ENCODE results near the gene PRG2.
"Not testable (repeated sequence)": the region's sequence is repeated elsewhere in the genome, so short reads cannot be mapped to it uniquely, and the experiment has no call there.

PRG2 gene

DNA sequence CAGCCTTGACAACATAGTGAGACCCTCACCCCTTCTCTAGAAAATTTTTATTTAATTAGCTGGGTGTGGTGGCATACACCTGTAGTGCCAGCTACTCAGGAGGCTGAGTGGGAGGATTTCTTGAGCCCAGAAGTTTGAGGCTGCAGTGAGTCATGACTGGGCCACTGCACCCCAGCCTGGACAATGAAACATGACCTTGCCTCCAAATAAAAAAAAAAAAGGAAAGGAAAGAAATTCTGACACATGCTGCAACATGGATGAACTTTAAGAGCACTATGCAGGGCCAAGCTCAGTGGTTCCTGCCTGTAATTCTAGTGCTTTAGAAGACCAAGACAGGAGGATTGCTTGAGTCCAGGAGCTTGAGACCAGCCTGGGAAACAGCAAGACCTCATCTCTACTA, 27.7 kb upstream of the PRG2 start:
- DNase-seq = no peak

DNA sequence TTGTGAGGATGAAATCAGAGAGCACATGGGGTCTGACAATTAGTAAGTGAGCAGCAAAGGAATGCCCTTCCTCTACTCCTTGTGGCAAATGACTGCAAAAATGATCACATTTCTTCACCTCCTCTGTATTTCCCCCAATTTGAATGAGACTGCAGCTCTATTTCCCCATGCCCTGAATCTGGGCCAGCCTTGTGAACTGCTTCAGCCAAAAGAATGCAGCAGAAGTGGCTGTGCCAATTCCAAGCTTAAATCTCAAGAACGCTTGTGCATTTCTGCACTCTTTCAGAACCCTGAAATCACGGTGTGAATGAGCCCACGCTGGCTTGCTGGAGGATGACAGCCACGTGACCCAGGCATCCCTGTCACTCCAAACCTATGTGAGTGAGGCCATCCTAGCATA, 26.6 kb upstream of the PRG2 start:
- no peak for DNase-seq

DNA sequence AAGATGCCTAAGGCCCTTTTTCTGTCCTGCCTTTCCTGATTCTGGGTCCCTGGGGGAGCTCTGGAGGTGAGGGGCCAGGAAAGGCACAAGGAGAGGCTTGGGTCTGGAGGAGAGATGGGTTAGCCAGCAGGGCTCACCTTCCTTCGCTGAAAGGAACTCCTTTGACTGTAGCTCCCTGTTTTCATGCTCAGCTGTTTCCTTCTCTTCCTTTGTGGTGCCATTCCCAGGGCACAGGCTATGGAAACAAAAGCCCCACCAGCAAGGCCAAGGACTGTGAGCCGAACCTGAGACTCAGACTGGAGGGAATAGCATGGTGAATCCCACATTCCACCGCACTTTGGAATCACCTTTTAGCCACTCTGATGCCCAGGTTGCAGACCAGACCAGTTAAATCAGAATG, 26.0 kb upstream of the PRG2 start:
- DNase-seq = no peak

DNA sequence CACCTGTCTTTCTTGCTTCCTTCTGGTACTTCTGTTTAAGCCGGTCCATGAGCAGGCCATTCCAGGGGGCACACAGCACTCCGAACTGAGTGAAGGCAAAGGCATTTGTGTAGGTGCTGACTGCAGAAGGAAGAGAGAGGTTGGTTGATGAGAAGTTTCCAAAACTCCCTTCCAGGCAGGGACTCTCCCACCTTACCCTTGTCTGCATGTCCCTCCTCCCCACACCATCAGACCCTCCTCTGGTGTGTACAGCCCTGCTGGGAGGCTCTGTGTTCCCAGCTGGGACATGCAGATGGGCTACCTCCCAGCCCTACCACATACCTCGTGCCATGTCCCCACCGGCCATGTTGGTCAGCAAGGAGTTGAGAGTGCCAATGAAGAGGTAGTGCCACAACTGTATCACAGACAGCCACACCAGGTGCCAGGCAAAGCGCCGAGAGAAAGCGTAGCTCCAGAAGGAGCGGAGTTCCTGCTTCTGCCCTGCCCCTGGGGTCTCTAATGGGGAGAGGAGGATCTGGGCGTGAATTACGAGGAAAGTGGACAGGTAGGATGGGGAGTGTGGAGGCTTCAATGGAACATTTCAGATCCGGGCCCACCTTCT, 24.3 kb upstream of the PRG2 start:
- DNase-seq = no peak

DNA sequence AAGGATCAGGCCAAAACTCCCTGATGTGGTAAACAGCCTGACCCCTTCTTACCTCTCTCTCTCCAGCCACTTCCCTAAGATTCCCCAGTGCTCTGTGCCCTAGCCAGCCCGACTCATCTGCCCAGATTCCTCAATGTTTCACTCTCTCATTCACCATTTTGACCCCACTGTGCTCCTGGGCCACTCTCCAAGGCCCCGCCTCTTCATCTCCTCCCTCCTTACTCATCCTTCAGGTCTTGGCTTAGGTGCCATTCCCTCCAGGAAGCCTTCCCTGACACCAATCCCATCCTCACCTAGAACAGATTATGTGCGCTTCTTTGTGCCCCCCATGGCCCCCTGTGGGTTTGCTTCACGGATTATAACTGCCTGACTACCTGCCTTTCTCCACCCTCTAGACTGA, 23.2 kb upstream of the PRG2 start:
- DNase-seq = no peak

DNA sequence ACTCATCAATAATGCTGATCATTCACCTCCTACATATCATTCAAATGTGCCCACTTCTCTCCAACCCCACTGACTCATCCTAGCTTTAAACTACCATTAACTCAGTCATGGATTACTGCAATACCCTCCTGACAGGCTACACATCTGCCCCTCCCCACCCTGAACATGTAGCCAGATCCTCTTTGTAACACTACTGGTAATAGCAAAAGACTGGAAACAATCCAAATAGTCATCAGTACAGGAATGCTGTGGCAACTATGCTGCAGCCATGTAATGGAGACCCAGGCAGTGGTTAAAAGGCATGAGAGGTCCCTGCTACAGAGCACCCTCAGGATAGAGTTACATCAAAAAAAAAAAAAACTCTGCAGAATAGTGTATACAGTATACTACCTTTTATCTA, 19.8 kb upstream of the PRG2 start:
- no peak for DNase-seq

DNA sequence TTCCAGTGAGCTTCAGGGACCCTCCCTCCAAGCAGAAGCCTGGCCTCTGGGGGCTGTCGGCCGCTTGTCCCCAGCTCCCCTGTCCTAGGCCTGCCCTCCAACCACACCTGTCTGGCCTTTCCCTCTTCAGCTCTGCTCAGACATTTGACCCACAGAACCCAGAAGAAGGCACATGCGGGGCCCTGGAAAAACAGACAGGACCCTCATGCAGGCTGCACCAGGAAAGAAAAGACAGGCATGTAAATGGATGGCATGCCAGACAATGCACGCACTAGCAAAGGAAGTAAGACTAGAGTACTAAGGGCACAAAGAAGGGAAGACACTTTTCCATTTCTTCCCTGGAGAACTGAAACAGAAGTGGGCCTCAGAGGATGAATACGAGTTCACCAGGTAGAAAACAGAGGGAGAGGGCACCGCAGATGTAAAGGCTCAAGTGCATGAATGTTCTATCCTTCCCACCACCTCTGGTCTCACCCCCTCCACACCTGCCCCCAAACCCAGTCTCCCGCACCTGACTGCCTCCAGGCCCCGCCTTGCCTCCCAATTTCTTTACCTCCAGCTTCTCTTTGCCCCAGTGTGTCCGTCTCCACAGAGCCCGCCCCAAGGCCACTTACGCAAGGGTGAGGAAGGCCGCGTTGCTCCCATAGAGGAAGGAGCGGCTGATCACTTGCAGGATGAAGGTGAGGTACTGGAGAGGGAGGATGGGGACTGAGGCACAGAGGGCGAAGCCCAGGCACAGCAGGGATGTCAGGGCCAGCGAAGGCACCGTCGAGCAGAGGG, 19.1 kb upstream of the PRG2 start:
- DNase-seq = no peak

DNA sequence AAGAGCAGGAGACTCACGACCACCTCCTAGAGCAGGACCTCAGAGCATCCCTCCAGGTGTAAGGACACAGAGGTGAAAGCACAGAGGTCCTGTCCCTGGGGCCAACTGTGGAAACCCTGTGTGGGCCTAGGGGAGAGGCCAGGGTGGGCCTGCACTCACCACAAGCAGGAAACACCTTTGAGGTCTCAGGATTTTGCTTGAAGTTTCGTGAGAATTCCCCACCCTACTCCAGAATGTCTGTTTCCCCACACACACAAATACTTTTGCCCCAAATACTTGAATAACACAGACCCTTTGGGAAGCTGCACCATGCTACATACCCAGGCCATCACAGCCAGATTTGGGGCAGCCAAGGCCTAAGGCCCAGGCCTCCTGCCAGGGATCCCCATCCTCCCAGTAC, 18.3 kb upstream of the PRG2 start:
- DNase-seq = no peak

DNA sequence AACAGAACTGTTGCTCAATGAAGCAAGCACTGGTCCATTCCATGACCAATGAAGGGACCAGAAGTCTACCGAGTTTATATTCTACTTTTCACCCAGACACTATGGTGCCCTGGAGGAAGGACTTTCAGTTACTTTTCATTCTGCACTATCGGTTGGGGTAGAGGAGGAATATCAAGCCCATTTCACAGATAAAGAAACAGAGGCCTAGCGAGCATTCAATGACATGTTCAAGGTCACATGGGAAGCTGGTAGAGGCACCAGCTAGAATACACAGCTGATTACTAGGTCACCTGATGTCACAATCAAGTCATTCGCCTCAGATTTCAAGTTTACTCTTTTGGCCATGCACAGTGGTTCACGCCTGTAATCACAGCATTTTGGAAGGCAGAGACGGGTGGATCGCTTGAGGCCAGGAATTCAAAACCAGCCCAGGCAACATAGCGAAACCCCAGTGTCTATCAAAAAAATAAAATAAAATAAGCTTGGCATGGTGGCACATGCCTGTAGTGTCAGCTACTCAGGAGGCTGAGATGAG, 17.6 kb upstream of the PRG2 start:
- DNase-seq = no peak

DNA sequence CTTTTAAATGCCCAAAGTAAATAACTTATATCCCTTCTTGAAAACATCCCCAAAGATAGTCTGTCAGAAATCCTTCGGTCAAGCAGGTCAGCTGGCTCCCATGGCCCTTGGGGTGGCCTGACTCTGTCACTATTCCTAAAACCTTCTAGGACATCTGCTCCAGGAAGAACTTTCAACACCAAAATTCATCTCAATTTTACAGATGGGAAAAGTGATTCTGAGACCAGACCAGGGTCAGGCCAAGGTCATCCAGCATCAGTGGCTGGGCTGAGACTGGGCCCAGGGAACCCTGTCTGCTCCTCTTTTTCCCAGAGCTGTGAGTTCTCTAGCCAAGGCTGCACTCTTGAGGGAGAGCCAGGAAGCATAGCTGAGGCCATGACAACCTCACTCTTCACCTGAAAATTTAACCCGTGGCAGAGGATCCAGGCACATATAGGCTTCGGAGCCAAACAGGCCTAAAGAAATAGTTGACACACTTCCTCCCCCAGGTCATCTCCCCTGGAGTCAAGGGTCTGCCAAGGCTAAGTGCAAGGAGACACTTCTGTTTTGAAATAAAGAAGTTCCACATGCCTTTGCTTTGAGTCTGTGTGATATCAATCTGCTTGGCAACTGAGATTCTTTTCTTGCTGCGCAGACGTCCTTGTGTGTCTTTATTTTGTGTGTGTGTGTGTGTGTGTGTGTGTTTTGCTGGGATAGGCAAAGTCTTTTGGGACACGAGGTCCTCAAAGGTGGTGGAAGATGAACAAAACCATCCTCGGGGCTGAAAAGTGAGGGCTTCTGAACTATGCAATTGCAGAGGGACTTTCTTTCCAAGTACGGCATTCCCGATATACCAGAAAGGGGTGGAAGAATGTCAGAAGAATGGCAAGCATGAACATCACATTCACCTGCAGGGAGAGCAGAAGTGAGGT, 16.8 kb upstream of the PRG2 start:
- no peak for DNase-seq

DNA sequence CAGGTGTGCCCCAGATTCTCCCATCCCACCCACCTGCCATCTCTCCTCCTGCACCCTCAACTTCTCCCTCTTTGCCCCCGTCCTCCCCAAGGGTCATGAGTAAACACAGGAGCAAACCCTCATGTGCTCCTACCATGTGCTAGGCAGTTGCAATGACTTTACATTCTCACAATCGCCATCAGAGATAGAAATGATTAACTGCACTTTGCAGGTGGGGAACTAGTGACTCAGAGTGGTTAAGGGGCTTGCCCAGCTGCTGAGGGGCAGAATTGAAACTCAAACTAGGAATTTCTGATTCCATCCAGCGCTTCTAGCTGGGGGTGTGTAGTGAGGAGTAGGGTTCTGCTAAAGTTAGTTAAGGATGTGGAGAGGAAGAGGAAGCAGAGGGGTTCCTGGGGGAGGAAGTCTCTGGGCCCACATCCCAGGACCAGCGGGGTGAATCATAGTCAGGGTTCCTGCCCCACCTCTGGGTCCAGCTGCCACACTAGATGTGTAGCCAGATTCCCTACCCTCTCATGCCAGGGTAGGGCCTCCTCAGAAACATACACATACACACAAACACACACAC, 16.0 kb upstream of the PRG2 start:
- no peak for DNase-seq

DNA sequence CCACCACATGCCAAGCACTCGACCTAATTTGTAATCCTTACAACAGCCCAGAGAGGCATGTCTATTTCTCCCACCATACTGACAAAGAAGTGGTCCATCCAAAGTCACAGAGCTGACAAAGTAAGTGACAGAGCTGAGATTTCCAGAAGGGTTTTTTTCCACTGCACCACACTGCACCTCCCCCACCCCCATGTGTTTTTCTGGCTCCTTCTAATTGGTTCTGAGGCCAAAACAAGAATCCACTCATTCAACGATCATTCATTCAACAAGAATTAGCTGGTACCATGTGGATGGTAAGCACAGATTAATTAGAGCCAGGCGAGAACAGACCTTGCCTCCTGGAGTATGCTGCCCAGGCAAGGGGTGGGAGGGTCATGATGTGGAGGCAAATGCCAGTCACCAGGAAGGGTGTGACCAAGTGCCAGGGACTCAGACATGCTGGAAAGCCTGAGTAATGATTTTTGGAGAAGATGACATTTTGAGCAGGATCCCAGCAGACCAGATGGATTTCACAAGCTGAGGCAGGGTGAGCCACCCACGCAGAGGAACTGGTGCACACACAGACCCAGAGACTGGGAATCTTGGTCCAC, 14.9 kb upstream of the PRG2 start:
- DNase-seq = no peak

DNA sequence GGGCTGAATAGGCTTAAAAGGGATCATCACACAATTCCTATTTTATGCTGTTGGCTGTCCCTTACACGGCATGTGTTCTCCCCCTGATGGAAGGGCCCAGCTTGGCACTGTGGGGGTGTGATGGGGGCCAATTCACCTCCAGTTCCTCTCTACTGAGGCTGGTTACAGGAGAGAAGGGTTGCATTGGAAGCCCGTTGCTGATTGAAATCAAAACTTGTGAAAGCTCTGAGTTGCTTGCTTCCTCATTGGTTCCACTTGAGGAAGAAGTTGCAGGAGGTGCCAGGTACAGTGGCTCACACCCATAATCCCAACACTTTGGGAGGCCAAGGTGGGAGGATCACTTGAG, 13.3 kb upstream of the PRG2 start:
- no peak for DNase-seq

DNA sequence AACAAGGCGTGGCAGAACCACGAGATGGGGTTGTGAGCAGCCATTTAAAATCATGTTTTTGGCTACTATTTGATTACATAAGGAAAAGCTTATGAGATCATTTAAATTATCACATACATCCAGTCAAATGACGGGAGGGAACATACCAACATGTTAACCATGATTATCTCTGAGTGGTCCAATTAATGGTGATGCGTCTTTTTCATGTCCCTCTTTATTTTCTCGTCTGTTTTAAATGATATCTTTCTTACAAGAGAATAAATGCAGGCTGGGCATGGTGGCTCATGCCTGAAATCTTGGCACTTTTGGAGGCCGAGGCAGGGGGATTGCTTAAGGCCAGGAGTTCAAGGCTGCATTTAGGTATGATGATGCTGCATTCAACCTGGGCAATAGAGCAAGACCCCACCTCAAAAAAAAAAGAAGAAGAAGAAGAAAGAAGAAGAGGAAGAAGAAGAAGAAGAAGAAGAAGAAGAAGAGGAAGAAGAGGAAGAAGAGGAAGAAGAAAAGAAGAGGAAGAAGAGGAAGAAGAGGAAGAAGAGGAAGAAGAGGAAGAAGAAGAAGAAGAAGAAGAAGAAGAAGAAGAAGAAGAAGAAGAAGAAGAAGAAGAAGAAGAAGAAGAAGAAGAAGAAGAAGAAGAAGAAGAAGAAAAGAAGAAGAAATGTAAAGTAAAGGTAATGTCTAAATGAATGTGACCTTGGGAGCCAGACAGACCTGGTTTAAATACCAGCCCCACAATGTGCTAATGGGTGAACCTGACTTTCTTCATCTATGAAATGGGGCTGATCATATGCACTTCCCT, 12.8 kb upstream of the PRG2 start:
- not testable (repeated sequence) for DNase-seq

DNA sequence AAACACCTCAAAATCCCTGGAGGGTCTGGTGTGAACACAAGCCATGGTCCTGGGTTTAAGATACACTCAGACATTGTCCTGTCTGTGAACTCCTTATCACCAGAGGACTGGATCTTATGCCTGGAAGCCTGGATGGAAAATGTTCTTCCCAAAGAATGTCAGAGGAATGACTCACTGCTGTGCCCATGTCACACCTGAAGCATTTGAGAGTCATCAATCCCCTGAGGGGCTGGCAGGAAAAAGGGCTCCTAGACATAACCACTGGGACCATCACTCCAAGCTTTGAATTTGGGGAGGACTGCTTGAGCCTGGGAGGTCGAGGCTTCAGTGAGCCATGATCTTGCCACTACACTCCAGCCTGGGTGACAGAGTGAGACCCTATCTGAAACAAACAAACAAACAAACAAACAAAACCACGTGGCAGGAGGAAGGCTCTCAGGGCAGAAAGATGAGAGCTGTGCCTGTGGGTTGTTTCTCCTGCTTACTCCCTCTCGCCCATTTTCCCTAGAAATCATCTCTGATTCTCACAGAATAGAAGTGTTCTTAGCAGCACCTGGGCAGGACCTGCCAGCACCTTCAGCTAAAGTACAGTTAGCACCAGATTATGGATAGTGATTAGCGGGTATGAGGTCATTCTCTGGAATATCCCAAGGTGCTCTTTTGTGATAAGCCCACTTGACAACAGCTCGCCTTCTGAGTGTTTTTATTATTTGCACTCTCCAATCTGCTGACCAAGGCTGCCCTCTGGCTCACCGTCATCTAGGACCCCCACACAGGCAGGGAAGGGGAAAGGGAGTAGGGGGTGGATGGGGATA, 11.9 kb upstream of the PRG2 start:
- peak; percentile 38 for DNase-seq

DNA sequence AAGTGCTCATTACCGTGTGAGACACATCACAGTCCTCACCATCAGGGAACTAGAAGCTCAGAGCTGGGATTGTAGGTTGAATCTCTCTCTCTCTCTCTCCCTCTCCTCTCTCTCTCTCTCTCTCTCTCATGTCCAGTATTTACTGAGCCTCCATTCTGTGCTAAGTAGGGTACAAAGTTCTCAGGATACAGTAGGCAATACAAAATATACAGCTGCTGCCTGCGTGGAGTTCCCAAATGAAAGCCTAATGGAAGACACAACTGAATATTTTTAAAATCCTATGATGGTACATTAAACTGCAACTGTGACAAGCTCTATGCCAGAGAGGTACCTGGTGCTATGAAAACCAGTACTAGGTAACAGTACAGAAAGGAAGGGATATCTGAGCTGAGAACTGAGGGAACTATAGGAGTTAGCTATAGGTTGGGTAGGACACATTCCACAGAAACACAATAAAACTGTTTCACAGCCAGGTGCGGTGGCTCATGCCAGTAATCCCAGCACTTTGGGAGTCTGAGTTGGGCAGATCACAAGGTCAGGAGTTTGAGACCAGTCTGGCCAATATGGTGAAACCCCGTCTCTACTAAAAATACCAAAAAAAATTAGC, 9.6 kb upstream of the PRG2 start:
- no peak for DNase-seq

DNA sequence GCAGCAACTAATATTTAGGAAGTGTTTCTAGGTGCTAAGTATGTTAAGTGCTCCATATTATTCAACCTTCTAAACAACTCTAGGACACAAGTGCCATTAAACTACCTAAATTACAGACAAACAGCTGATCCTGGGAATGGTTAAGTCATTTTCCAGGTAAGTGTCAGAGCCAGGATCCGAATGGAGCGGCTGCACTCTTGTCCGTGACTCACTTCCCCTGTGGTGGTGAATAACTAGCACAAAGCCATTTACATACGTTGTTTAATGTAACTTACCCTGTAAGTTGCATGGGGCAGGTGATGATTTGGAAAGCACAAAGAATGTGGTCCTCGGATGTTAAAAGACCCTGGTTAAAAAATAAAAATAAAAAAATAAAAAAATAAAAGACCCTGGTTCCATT, 8.8 kb upstream of the PRG2 start:
- no peak for DNase-seq

DNA sequence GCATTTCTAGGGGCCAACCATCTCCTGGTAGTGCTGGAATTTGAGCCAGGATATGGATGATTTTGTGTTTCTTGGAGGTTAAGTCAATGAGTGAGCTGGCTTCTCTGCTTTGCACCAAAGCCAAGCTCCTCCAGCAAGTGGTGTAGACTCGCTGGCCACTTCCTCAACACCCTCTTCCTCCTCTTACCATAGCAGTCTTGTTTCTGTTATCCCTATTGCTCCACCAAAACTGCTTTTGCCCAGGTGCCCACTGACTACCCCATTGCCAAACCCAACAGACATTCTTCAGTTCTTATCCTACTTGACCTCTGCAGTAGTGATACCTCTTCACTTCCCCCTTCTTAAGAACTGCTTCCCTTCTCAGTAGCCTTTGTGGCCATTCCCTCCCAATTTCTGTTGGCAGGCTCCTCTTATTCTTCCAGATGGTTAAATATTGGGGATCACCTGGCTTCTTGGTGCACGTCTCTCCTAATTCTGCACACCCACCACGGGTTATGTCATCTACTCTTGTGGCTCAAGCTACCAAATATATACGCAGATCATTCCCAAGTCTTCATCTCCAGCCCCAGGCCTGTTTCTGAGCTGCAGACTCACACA, 7.0 kb upstream of the PRG2 start:
- no peak for DNase-seq

DNA sequence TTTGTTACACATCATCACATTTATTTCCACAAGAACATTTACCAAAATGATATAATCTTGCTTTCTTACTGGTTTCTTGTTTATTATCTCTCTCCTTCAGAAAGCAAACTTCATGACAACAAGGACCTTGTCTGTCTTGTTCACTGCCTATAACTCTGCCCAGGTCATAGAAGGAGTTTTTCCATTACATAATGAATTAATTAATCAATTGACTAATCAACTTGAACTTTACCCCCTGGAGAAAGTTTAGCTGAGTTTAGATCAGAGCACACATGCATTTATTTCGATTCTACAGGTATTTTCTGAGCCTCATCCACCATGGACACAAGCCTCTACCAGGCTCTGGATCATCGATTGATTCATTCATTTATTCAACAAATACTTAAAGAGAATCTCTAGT, 6.3 kb upstream of the PRG2 start:
- no peak for DNase-seq

DNA sequence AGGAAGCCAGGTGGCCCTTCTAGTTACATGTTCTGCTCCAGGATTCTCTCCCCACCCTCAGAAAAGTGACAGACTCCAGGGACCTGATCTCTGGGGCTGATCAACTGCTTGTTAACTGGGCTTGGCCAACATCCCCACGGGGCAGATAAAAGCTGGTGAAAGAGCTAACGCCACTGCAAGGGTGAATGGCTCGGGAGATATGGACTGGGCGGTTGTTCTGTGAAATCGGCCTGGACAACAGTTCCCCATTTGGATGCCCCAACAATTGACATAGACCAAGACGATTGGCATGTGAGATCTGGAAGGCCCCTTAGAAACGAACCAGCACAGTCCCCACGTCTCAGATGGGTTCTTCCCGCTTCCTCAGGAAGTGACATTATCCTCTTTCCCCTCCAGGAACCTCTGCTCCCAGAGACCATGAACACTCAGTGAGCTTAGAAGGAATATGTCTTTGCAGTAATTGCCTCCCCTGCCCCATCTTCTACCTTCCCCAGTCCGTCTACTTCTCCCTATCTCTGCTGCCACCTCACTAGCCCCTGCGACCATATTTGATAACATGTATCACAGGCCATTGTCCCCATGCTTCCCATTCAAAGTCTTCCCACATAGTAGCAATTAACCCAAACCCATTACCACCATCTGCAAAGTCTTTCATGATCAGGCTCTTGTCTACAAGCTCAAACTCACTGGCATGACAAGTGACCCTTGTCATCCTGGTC, 5.6 kb upstream of the PRG2 start:
- DNase-seq = no peak
